Peyer's patch (tissue), 4 donors: ENCODE measurements around the gene EVA1A. TPM values are rescaled to one million over a fixed set of nuclear protein-coding genes. Genes with fewer than 3 reads are reported as not detected.

ENCODE experiments used
- DNase-seq, 3 donors: peaks; one replicate each; pipeline ENCODE4 v3.0.0-alpha.2; 2017 to 2019
- H3K27ac ChIP-seq, 4 donors: fragments of 200-600 bp; sonication (generic); one replicate each; pipeline ENCODE4 v1.5.1; 2016 to 2019
- H3K27me3 ChIP-seq, 2 donors: fragments of 200-600 bp; sonication (generic); one replicate each; pipeline ENCODE4 v1.5.1; 2019
- H3K36me3 ChIP-seq, 3 donors: fragments of 200-600 bp; sonication (generic); one replicate each; pipeline ENCODE4 v1.5.1; 2016 to 2019
- H3K4me1 ChIP-seq, 4 donors: fragments of 200-600 bp; sonication (generic); one replicate each; pipeline ENCODE4 v1.5.1; 2016 to 2019
- H3K4me3 ChIP-seq, 4 donors: fragments of 200-600 bp; sonication (generic); 1 replicate in 3 of 4; 2 replicates in 1 of 4; pipeline ENCODE4 v1.5.1; 2016 to 2019; ENCODE audit warnings: mild to moderate bottlenecking in 1 of 4
- H3K9me3 ChIP-seq, 4 donors: fragments of 200-600 bp; sonication (generic); one replicate each; pipeline ENCODE4 v1.5.1; 2016 to 2019; ENCODE audit warnings: mild to moderate bottlenecking in 1 of 4
- CTCF ChIP-seq, 6 experiments: fragments of 450-650 bp in 4 of 6; fragments of 200-600 bp in 2 of 6; sonication (generic) in 1 of 6; IDR thresholded peaks; one replicate each; pipeline ENCODE4 v1.5.1; 2017 to 2019; ENCODE audit warnings: antibody characterized with exemption in 6 of 6, mild to moderate bottlenecking in 3 of 6, moderate library complexity in 1 of 6
- POLR2A ChIP-seq, 2 donors: fragments of 450-650 bp; IDR thresholded peaks; one replicate each; pipeline ENCODE4 v1.5.1; 2017; ENCODE audit warnings: antibody characterized with exemption in 2 of 2, mild to moderate bottlenecking in 2 of 2, moderate library complexity in 2 of 2
- total RNA-seq, 4 donors: library from RNA; depleted of rRNA; stranded (reverse); fragments of >200 nt; gene quantifications; one replicate each; pipeline ENCODE4 v1.1.0, GENCODE V29; 2016

EVA1A gene
- total RNA-seq, 4 donors from 2014 or later: 0.70 to 18.2 (median 5.8) TPM

DNA sequence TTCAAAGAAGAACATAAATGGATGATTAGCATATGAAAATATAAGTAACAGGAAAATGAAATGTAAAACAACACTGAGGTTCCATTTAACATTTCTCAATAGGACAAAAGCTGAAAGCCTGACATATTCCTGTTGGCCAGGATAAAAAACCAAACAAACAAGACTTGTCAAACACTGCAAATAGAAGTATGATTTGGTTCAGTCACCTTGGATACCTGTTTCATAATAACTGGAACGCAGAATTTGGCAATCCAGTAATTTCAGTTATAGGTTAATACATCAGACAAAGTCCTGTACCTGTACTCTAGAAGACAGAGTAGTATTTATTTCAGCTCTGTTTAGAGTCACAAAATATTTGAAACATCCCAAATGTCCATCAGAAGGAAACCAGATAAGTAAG is 16.5 kb upstream of the EVA1A start:
- H3K9me3 ChIP-seq: no peaks in the 10 kb centered on the region
- no peak overlapping the region for H3K4me3 ChIP-seq
- TF ChIP-seq POLR2A (IDR thresholded peaks at IDR 0.05) (no peak), CTCF (IDR thresholded peaks at IDR 0.05) (no peak)
- H3K4me1 ChIP-seq: no peaks in the 10 kb centered on the region
- DNase-seq: no peak
- no peaks in the 10 kb centered on the region for H3K27me3 ChIP-seq
- no peaks in the 10 kb centered on the region for H3K36me3 ChIP-seq
- H3K27ac ChIP-seq: no peak overlapping the region

DNA sequence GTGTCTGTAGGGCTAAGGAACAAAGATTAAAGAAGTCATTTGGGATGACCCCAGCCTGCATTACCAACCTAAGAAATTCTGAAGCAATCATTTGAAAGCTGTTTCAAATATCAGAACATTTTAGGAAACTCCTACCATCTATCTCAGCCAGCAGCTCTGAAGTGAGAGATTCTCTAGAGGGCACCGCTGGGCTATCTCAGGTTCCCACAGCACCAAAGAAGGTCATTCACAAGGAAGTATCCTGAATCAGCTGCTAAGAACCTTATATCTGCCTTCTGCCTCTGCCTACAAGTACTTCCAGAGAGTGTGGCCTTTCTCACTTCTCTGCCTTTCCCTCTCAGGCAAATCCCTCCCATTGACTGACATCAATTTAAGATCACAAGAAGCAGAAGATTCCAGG is 13.4 kb upstream of the EVA1A start:
- Histone ChIP-seq H3K4me1 (no peaks in the 10 kb centered on the region), H3K27me3 (no peaks in the 10 kb centered on the region), H3K4me3 (no peak overlapping the region), H3K27ac (no peak overlapping the region), H3K9me3 (no peaks in the 10 kb centered on the region), H3K36me3 (no peaks in the 10 kb centered on the region)
- peak in 2 of 6 experiments; percentile 22 to 47 for TF ChIP-seq CTCF (IDR thresholded peaks at IDR 0.05)
- TF ChIP-seq POLR2A (IDR thresholded peaks at IDR 0.05): no peak
- peak in 1 of 3 donors; percentile 50 for DNase-seq

GRCh38 chr2:75573145-75573878 is 12.6 kb upstream of the EVA1A start:
- no peak for DNase-seq
- Histone ChIP-seq H3K4me1 (no peaks in the 10 kb centered on the region), H3K4me3 (no peak overlapping the region), H3K27me3 (no peaks in the 10 kb centered on the region), H3K9me3 (no peaks in the 10 kb centered on the region), H3K27ac (no peak overlapping the region), H3K36me3 (no peaks in the 10 kb centered on the region)
- TF ChIP-seq CTCF (IDR thresholded peaks at IDR 0.05): no peak
- TF ChIP-seq POLR2A (IDR thresholded peaks at IDR 0.05): no peak

GRCh38 chr2:75571730-75572430 is 11.1 kb upstream of the EVA1A start:
- H3K27me3 ChIP-seq: no peaks in the 10 kb centered on the region
- H3K36me3 ChIP-seq: no peaks in the 10 kb centered on the region
- no peak overlapping the region for H3K4me3 ChIP-seq
- H3K9me3 ChIP-seq: no peaks in the 10 kb centered on the region
- no peak for DNase-seq
- TF ChIP-seq CTCF (IDR thresholded peaks at IDR 0.05) (no peak), POLR2A (IDR thresholded peaks at IDR 0.05) (no peak)
- no peak overlapping the region for H3K27ac ChIP-seq
- no peaks in the 10 kb centered on the region for H3K4me1 ChIP-seq

DNA sequence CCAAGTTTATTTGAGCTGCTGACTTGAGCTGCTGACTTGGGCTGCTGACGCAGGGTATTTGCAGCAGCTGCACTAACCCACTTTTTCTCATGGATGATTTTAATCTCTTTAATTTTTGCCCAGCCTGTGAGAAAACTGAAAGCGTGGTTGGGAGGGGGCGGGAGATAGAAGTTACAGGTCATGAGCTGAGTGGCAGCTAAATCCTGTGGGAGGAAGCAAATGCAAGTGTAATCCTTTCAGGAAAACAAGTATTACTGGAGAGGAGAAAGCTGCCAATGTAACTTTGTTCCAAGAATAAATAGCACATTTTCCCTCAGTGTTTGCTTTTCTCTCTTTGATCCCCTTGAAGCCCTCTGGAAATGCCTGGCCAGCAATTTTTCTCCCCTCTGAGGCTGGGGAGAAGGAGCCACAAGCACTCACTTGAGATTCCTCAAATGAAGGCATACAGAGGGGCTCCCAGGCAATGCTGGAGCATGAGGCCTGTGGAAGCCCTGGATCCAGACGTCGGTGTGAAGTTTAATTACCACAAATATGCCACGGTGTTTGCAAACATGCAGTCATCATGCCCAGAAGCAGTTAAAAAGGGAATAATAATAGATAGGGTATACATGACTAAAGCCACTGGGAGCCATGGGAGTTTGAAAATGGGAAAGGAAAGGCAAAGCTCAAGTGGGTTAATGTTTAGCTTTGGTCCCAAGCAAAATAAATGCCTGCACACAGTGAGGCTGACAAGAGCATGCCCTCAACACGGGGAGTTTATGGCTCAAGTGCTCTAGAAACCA is 10.4 kb upstream of the EVA1A start:
- H3K36me3 ChIP-seq: no peaks in the 10 kb centered on the region
- no peaks in the 10 kb centered on the region for H3K4me1 ChIP-seq
- TF ChIP-seq POLR2A (IDR thresholded peaks at IDR 0.05) (no peak), CTCF (IDR thresholded peaks at IDR 0.05) (no peak)
- no peak overlapping the region for H3K27ac ChIP-seq
- no peak overlapping the region for H3K4me3 ChIP-seq
- no peaks in the 10 kb centered on the region for H3K9me3 ChIP-seq
- no peak for DNase-seq
- no peaks in the 10 kb centered on the region for H3K27me3 ChIP-seq
